GM19025 (cell line): ENCODE results near the gene KDM1A.

ENCODE experiments used
- ATAC-seq: cut with Tn5 transposase; IDR thresholded peaks from one replicate; pipeline ENCODE4 v1.9.1; 2021; ENCODE audit warnings: mild to moderate bottlenecking, low read depth, moderate library complexity; ENCODE audit not compliant: unreplicated experiment

The KDM1A gene

DNA sequence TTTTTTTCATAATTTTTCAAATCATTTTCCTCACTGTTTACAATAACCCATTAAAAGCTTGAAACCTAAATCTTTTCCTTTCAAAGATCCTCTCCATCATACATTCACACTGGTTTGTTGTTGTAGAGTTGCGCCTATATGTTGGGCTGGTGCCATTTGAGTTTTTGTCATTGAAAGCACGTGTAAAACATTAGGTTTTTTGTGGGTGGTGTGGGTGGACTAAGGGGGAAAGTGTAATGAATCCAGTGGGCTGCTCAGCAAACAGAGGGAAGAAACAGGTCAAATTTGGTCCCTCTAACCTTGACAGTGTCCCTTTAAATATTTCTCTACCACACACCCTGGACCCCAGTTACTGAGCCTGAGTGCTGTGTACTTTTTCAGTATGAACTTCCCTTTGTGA is 46.8 kb downstream of the KDM1A start:
- ATAC-seq, result no peak

DNA sequence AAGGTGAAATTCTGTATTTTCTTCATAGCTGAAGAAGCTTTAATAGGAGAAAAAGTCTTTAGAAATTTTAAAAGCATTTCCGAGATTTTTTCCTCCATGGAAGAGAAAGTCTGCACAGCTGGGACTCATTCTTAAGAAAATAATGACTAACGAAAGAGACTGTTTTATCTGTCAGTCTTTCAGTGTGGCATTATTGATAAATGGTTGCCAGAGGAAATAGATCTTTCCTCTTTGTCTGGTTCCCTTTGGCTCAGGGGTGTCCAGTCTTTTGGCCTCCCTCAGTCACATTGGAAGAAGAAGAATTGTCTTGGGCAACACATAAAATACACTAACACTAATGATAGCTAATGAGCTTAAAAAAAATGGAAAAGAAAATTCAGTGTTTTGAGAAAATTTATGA is 49.9 kb downstream of the KDM1A start:
- no peak for ATAC-seq

DNA sequence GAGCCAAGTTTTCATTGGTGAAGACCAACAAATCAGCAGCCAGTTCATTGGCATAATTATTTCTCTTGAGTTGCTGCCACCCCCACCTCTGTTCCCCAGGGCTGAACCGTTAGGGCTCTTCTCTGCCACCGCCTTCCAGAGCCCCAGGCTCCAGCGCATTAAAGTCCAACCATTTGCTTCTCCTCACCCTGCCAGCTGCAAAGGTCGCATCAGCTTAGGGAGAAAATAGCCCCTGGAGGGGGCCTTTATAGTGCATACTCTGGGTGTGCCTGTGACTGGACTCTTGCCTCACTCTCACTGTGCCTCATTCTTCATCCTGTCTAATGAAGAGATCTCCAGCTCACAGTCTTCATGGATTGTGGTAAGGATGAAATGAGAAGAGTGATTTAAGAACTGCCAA is 50.4 kb downstream of the KDM1A start:
- no peak for ATAC-seq

DNA sequence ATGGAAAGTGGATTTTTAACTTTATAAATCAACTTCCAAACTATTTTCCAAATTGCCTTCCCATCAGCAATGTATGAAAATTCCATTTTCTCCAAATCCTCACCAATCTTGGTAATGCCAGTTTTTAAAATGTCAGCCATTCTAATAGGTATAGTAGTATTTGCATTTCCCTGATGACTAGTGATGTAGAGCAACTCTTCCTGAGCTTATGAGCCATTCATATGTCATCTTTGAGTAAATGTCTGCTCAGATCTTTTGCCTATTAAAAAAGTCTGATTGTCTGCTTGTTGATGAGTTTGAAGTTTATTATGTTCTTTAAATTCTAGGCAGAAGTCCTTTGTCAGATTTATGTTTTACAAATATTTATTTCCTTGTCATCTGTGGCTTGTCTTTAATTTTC is 54.7 kb downstream of the KDM1A start:
- ATAC-seq, result no peak

DNA sequence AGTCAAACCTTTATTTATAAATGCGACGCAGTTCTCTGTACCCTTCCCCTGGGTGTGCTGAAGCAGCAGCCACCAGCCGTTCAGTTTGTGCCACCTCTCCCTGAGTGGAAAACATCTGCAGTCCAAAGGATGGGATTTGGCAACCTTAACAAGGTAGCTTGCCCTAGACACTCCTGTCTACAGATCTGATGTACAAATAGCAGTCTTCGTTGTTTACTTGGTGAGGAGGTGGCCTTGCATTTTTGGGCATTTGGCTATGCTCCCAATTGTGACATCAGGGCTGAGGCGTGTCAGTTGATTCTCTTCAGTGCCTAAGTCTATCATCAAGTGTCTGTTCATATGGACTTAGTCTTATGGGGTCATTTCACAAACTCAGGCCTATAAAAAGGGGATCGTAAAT is 59.8 kb downstream of the KDM1A start:
- no peak for ATAC-seq

DNA sequence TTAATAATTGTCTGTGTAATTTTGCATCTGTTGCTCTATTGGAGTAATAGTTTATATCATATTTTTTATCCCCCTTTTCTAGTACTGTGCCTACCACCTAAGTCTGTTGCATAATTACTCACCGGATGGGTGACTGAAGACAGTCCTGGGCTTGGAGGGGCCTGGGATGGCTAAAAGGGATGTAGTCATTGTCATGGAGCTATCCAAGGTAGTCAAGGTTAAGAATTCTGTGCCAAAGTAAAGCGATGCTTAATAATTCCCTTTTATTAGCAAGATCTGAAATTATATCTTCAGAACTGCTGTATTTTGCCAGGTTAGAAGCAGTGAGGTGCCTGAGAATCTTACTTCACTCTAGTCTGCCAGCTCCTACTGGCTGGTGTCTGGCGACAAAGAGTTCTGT is 61.6 kb downstream of the KDM1A start:
- no peak for ATAC-seq

DNA sequence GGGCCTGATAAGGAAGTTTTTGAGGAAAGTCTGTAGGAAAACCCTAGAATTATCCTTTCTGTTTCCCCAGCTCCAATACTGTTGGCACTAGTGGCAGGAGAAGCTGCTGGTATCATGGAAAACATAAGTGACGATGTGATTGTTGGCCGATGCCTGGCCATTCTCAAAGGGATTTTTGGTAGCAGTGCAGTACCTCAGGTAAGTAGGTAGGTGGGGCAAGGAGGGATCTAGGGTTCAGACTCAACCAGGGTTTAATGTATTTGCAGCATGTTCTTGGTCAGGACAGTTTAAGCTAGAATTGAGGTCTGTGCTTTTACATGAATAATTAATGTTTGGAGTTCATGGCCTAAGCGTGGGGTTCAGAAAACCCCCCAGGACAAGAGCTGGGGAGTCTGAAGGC is 62.1 kb downstream of the KDM1A start:
- no peak for ATAC-seq

DNA sequence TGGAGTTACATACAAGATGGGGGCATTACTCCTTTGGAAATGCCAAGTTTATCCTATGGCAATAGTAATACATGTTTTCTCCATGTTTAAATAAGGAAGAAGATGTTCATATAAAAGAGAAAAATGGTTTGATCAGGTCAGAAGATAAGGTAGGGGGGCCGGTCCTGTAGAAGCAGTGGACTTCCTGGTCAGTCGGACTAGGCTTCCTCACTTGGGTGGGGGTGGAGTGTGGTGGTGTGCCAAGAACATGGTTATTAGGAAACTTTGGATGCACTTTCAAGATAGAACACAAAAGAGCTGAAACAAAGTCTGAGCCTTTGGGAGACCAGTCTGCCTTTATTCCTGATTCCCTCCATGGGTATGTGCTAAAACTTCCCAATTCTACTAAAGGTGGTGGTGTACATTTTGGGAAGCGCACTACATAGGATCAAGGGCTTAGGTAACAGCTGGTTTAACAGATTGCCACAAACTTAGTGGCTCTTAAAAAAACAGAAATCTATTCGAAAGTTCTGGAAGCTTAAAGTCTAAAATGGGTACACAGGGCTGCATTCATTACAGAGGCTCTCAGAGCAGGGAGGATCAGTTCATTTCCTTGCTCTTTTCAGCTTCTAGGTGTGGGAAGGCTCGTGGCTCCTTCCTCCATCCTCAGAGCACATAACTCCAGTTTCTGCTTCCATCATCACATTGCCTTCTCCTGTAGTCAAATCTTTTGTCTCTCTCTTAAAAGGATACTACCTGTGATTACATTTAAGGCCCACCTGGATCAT is 64.6 kb downstream of the KDM1A start:
- ATAC-seq, result no peak

DNA sequence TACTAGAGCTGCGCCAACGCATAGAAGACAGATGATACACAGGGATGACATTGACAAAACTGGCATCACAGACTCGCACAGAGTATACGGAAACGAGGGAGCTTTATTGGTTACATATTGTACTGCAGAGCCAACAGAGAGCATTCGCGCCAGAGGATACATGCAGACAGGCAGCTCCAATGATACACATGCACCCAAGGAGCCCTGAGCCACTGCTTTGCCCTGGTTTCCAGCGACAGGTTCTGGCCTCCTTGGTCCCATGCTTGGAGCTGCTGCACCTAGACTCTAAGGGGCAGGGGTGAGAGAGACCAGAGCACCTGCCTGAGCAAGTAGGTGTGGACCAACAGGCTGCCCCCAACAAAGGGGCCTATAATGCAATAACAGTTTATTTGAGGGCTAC is 65.6 kb downstream of the KDM1A start:
- ATAC-seq, result no peak

DNA sequence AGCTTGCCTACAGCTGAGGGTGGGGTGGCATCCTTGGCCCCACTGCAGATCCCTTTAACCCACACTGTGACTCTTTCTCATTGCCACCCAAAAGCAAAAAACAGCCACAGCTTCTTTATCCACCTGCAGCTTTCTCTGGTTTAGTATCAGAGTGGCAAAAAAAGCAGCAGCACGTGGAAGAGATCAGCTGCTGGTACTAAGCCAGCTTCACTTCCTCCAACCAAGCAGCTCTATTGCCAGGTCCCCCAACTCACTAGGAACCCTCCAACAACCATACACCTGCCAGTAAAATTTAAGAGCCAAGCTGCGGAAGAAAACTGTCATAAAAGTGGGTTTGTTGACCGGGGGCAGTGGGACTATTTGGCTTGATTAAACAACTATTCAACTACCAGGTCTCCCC is 66.4 kb downstream of the KDM1A start:
- ATAC-seq, result no peak

DNA sequence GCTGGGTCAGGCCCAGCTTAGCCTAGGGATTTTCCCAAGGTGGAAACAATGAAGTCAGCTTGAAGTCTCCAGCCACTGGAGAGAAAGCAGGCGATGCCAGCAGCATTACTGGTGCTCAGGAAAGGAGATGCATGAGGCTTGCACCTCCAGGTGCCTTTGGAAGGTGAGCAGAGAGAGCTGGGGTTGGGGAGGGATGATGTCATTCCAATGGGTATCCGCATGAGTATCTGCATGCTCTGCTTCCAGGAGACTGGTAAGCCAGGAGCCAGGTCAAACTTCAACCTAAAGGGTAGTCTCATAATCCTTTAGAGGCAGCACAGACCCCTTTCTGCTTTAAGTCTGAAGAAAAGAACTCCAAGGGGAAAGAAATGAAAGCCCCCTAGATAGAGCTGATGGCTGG is 68.8 kb downstream of the KDM1A start:
- no peak for ATAC-seq

DNA sequence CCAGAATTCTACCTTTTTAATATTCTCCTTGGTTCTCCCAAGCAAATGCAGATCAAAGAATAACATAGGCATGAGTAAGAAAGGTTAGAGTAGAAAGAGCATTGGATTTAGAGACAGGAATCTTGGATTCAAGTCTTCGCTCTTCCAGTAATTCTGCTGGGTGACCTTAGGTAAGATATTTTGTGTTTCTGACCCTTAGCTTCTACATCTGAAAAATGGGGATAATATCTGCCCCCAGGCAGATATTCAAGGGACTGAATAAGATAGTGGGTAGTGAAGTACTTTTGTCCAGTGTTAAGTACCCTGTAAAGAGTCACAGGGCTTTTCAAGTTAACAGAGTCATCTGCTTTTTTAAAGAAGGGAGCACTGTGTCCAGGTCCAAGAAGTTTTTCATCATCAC is 70.8 kb downstream of the KDM1A start:
- no peak for ATAC-seq

DNA sequence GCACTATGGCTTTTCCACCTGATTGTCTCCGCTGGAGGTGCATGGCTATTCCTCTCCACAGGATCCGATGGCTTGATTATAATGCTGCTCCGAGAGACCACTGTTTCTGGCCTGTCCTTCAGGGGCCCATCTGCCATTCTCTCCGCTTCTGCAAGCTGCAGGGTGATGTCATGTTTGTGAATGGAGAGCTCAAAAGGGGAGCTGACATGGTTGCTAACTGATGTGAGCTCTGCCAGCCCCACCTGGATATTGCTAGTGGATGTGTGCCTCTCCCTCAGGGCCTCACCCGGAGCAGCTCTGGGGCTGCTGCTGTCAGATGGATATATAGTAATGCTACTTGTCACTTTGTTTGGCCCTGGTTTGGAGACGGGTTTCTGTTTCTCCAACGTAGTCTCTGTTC is 72.3 kb downstream of the KDM1A start:
- no peak for ATAC-seq

DNA sequence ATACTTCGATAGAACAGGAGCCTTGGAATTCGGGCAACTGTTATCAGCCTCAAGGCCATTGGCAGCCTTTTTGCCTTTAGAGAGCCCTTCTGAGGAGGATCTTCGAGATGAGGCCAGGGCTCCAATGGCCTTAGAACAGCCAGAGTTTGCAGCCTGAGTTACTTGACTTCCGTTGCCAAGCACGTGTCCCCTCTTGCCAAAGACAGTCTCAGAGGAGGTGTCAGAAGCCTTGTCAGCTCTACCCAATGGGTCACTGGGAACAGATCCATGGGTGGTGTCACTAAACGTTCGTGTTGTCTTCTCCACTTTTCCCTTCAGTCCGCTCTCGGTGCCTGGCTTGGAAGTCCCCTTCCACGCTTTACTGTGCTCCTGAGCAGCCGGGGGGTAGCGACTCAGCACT is 73.2 kb downstream of the KDM1A start:
- no peak for ATAC-seq

DNA sequence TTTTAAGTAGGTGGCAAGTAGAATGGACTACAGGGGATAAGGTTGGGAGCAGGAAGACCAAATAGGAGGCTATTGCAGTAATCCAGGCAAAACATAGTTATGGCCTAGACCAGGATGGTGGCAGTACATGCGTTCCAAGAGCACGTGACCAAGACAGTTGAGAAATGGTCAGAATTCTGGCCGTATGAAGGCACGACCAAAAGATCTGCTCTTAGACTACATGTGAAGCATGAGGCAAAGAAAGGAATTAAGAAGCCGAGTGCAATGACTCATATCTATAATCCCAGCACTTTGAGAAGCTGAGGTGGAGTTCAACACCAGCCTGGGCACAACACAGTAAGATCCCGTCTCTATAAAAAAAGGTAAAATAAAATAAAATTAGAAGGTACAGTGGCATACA is 78.0 kb downstream of the KDM1A start:
- ATAC-seq, result no peak

DNA sequence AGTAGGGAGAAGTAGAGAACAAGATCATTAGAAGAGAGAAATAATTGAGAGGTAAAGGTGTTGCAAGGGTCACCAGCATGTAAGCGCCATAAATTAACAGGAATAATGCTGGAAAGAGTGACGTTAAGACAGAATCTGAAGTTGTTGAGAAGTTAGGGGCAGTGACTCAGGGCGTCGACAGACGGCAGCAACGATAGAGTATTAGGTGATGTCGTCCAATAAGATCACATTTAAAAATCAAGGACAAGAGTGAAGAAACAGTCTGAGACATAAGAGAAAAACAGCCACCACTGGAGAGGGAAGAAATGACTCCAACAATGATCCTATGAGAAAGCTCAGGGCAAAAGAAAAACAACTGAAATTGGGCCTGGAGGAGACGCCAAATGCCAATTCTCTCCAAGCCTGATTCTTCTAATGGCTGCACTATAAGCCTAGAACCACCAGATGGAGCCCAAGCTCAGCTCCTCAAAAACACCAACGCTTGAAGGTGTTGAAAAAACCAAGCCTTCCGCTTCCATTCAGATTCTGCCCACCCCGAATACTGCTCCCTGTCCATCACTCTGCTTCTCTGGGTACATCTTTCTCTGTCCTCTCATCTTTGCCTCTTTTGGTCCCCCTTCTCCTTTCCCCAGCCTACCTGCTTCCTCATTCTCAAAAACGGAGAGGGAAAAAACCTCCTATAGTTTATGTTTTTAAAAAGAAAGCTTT is 79.3 kb downstream of the KDM1A start:
- no peak for ATAC-seq

DNA sequence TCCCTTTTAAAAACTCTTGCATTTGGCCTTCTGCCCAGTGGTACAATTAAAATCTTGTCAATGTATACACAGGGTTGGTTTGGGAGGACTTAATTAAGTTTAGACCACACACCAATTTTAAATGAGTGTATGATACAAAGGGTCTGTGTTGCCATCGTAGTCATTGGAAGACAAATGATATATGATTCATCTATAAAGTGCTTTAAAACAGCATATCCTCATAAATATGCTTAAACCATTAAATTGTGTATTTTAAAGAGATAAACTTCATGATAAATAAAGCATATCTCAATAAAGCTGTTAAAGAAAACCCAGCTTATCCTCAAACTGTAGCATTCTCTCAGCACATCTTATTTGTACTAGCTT is 79.9 kb downstream of the KDM1A start:
- ATAC-seq, result no peak

DNA sequence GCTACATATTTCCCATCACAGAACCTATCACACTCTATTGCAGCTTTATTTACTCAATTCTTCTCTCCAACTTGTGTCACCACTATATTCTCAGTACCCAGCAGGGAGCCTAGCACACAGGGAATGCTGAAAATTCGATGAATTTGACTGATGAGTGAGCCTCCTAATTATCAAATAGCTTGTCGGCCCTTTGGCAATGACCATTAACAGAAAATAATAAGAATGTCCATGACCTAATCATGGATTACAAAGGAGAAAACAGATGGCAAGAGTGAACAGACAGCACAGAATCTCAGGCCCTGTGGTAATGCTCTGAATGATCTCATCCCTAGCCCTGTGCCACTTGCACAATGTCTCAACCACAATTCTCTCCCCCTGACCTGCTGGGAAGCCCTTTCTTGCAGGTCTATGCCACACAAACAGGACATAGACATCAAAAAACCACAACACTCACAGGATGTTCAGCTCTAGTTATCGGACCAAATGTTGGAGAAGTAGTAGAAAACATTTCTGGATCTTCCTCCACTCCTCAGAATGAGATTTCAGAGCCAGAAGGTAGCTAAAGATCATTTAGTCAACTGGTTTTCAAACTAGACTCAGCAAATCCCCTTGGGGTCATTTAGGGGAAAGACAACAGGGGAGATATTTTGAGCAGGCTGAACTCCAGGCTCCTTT is 80.9 kb downstream of the KDM1A start:
- no peak for ATAC-seq

DNA sequence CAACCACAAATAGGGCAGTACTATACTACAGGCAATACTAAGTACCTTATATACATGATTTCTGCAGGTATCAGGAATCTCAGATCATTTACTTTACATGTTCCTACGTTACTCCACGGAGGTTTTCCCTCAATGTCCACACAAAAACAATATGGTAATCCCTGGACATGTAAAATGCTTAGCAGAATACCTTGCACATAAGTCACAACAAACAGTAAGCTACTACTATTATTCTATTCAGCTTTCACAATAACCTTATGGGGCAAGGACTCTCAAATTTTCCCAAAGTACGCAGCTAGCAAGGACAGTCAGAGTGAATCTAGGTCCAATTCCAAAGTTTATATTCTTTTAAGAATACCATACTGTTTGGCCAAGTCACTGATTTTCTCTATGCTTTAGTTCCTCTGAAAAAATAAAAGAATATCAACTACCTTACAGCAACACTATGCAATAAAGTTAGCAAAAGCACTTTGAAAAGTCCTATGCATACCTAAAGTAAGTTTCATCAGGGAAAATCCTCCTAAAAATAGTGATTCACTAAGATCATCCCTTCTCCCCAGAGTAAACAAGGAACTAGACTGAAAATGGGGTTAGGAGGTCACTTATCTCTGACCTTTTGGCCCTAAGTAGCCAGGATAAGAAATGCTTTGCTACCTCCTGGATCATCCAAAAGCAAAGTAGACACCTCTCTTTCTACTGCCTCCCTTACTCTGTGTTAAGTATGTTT is 82.0 kb downstream of the KDM1A start:
- no peak for ATAC-seq

DNA sequence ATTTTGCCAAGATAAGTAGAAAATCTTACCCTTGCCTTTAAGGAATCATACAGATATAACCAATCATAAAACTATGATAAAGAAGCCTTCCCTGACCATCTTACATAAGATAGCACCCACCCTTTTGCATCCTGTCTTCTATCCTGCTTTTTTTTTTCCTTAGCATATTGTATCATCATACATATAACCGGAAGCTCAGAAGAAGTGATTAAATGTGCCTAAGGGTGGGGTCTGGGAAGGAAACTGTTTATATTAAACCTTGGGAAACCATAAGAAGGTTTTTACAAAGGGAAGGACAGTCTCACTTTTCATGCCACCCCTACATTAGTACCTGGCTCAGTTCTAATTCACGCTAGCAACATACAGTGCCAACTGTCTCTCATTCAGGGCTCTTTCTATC is 82.6 kb downstream of the KDM1A start:
- ATAC-seq, result no peak

DNA sequence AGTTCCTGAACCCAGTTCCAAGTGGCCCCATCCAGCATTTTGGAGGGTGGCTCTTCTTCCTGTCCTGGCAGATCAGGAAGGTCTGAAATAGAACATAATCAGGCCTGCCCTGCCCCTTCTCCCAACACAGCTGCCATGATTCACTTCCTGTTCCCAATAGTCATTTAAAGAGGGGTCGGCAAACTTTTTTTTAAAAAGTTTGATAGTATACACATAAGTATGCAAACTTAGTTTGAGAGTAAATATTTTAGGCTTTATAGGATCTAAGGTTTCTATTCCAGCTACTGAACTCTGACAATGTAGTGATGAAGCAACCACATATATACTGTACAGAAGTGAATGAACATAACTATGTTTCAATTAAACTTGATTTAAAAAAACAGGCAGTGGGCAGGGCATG is 83.0 kb downstream of the KDM1A start:
- ATAC-seq, result no peak
